Measurements from ENCODE around the gene SOAT2.

DNA sequence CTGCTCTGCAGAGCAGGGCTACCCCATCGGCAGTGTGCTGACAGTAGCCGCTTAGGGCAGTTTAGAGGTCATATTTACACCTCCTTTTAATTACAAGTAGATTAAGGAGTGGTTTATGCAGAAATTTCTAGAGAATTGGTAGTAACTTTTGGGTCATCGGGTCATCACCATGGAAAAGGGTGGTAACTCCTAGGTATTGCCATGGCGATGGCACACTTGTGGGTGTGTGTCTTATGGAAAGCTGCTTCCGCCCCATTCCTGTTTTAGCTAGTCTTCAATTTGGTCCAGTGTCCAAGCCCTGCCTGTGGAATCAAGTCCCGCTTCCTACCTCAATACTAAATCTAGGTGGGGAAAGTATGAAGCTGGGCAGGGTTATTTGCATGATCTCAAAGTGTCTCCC, 47.8 kb downstream of the SOAT2 start:
- TF ChIP-seq, protein P1, sequence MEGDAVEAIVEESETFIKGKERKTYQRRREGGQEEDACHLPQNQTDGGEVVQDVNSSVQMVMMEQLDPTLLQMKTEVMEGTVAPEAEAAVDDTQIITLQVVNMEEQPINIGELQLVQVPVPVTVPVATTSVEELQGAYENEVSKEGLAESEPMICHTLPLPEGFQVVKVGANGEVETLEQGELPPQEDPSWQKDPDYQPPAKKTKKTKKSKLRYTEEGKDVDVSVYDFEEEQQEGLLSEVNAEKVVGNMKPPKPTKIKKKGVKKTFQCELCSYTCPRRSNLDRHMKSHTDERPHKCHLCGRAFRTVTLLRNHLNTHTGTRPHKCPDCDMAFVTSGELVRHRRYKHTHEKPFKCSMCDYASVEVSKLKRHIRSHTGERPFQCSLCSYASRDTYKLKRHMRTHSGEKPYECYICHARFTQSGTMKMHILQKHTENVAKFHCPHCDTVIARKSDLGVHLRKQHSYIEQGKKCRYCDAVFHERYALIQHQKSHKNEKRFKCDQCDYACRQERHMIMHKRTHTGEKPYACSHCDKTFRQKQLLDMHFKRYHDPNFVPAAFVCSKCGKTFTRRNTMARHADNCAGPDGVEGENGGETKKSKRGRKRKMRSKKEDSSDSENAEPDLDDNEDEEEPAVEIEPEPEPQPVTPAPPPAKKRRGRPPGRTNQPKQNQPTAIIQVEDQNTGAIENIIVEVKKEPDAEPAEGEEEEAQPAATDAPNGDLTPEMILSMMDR (IDR thresholded peaks at IDR 0.05) = no peak
- no peak for TF ChIP-seq POLR2A (IDR thresholded peaks at IDR 0.05)

All from gastroesophageal sphincter (tissue), 3 donors.